Breast epithelium (tissue), 4 donors: Measurements from ENCODE around the gene FIG4. TPM values are rescaled to one million over a fixed set of nuclear protein-coding genes. Genes with fewer than 3 reads are reported as not detected.

Experiments
- DNase-seq, 2 donors: peaks; one replicate each; pipeline ENCODE4 v3.0.0-alpha.2; 2019; ENCODE audit warnings: low spot score in 2 of 2
- H3K27ac ChIP-seq, 2 donors: fragments of 200-600 bp; sonication (generic) in 1 of 2; one replicate each; pipeline ENCODE4 v1.5.1; 2016 to 2019; ENCODE audit warnings: mild to moderate bottlenecking in 1 of 2
- H3K27me3 ChIP-seq, 2 donors: fragments of 200-600 bp; sonication (generic) in 1 of 2; one replicate each; pipeline versions ENCODE4 v1.5.1 to v1.6.0; 2017 to 2019; ENCODE audit warnings: control low read depth in 1 of 2, mild to moderate bottlenecking in 1 of 2
- H3K36me3 ChIP-seq: fragments of 200-600 bp; one replicate; pipeline ENCODE4 v1.5.1; 2019
- H3K4me1 ChIP-seq, 2 donors: fragments of 200-600 bp; sonication (generic); one replicate each; pipeline ENCODE4 v1.5.1; 2016 to 2019; ENCODE audit warnings: control low read depth in 1 of 2
- H3K4me3 ChIP-seq, 3 donors: fragments of 200-600 bp; sonication (generic); 1 replicate in 2 of 3; 2 replicates in 1 of 3; pipeline ENCODE4 v1.5.1; 2016 to 2019; ENCODE audit warnings: mild to moderate bottlenecking in 3 of 3, moderate library complexity in 2 of 3
- H3K9me3 ChIP-seq, 2 donors: fragments of 200-600 bp; sonication (generic) in 1 of 2; one replicate each; pipeline ENCODE4 v1.5.1; 2016 to 2019; ENCODE audit warnings: control low read depth in 1 of 2
- POLR2A ChIP-seq: fragments of 450-650 bp; IDR thresholded peaks from one replicate; pipeline ENCODE4 v1.6.1; 2016; ENCODE audit warnings: antibody characterized with exemption, mild to moderate bottlenecking, moderate library complexity
- POLR2AphosphoS5 ChIP-seq, 3 donors: sonication (generic); formaldehyde crosslinking; IDR thresholded peaks; one replicate each; pipeline ENCODE4 v1.6.1; 2017; ENCODE audit warnings: antibody characterized with exemption in 3 of 3
- intact Hi-C: fragments of 100-400 bp; cut with DNase I; formaldehyde crosslinking; loops from one replicate; pipeline ENCODE4 v1.15.1; 2023; ENCODE audit warnings: low total_unique reads
- total RNA-seq, 3 donors: library from RNA; depleted of rRNA; stranded (reverse); fragments of >200 nt; gene quantifications; one replicate each; pipeline ENCODE4 v1.1.0, GENCODE V29; 2016
- TF ChIP-seq, protein P1 (sequence below), 3 donors: fragments of 450-650 bp; IDR thresholded peaks; one replicate each; pipeline ENCODE4 v1.5.1; 2016 to 2017; ENCODE audit warnings: antibody characterized with exemption in 3 of 3, mild to moderate bottlenecking in 3 of 3, moderate library complexity in 3 of 3

The FIG4 gene
- total RNA-seq, 3 donors from 2014 or later: 18.2 to 29.6 (median 18.4) TPM

GRCh38 chr6:109687271-109687761 is 3.8 kb upstream of the FIG4 start:
- intact Hi-C loops: no loop called here
- Histone ChIP-seq H3K27me3 (no peaks in the 10 kb centered on the region), H3K9me3 (no peaks in the 10 kb centered on the region), H3K36me3 (no peaks in the 10 kb centered on the region), H3K27ac (peak overlapping the region in 1 of 2 donors; percentile 57), H3K4me3 (no peak overlapping the region), H3K4me1 (no peaks in the 10 kb centered on the region)
- TF ChIP-seq POLR2AphosphoS5 (IDR thresholded peaks at IDR 0.05): peak in 1 of 3 donors; percentile 5
- TF ChIP-seq POLR2A: no peak
- TF ChIP-seq, protein P1, sequence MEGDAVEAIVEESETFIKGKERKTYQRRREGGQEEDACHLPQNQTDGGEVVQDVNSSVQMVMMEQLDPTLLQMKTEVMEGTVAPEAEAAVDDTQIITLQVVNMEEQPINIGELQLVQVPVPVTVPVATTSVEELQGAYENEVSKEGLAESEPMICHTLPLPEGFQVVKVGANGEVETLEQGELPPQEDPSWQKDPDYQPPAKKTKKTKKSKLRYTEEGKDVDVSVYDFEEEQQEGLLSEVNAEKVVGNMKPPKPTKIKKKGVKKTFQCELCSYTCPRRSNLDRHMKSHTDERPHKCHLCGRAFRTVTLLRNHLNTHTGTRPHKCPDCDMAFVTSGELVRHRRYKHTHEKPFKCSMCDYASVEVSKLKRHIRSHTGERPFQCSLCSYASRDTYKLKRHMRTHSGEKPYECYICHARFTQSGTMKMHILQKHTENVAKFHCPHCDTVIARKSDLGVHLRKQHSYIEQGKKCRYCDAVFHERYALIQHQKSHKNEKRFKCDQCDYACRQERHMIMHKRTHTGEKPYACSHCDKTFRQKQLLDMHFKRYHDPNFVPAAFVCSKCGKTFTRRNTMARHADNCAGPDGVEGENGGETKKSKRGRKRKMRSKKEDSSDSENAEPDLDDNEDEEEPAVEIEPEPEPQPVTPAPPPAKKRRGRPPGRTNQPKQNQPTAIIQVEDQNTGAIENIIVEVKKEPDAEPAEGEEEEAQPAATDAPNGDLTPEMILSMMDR (IDR thresholded peaks at IDR 0.05): no peak
- DNase-seq: no peak

DNA sequence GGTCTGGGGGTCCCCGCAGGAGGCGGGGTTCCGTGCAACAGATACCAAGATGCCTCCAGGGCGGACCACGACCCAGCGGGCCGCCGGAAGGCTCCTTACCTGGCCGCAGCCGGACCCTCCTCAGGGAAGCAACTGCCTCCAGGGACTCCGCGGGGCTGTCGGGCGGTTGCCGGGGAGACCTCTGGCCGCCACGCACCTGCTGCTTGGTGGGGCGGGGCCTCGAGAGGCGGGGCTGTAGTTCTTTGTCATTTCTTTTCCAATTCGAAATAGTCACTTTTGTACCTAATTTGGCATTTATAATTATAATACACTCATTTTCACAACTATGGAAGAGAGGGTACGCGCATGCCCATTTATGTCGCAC is 741 bp upstream of the FIG4 start:
- H3K4me3 ChIP-seq: peak overlapping the region; percentile 78 to 89 (median 81)
- peak; percentile 28 to 55 for DNase-seq
- peak overlapping the region; percentile 87 to 94 for H3K27ac ChIP-seq
- intact Hi-C loops: loop anchor here (10.0 kb wide), 1 partner anchor 484 kb away; the partner anchor contains the start of gene WASF1
- no peaks in the 10 kb centered on the region for H3K9me3 ChIP-seq
- no peaks in the 10 kb centered on the region for H3K36me3 ChIP-seq
- TF ChIP-seq, protein P1 (IDR thresholded peaks at IDR 0.05): no peak
- TF ChIP-seq POLR2A (no peak), POLR2AphosphoS5 (IDR thresholded peaks at IDR 0.05) (no peak)
- no peaks in the 10 kb centered on the region for H3K4me1 ChIP-seq
- no peaks in the 10 kb centered on the region for H3K27me3 ChIP-seq

DNA sequence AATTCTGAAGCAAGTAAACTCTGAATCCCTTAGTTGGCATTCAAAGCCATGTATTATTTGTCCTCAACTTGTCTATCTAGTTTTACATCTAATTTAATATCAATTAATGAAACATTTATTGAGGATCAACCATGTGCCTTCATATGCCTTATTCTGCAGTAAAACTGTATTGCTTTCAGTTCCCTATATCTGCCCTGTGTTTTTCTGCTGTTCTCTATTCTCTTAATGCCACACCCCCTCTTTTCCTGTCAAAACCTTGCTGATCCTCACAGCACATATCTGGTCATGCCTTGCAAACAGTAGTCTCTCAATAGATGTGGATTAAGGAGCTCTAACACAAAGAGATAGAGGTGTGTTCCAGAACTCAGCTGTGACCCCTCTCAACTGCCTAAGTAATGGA is 2.0 kb downstream of the FIG4 start:
- intact Hi-C loops: loop anchor here (10.0 kb wide), 1 partner anchor 482 kb away; the partner anchor contains the start of gene WASF1

DNA sequence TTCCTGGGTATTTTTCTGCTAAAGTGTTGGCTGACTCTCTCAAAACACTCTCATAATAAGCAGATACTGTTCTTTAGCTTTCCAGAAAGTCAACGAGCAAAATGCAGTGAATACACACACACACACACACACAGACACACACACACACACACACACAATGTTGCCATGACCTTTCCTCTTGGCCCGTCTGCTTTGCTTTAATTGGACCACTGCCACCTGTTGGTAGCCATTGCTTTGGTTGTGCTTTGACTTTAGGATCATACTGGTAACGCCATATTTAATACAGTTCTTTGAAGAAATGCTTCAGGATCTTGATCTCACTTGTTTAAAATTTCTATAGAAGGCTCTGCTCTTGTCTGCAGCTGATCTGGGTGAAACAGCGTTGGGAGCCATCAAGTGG is 4.4 kb downstream of the FIG4 start:
- intact Hi-C loops: loop anchor here (10.0 kb wide), 1 partner anchor 479 kb away; the partner anchor contains the start of gene WASF1
- no peak overlapping the region for H3K27ac ChIP-seq
- H3K4me3 ChIP-seq: no peak overlapping the region
- H3K27me3 ChIP-seq: no peaks in the 10 kb centered on the region
- H3K36me3 ChIP-seq: no peaks in the 10 kb centered on the region
- no peaks in the 10 kb centered on the region for H3K4me1 ChIP-seq
- TF ChIP-seq, protein P1 (IDR thresholded peaks at IDR 0.05): no peak
- TF ChIP-seq POLR2AphosphoS5 (IDR thresholded peaks at IDR 0.05): no peak
- no peak for TF ChIP-seq POLR2A
- H3K9me3 ChIP-seq: no peaks in the 10 kb centered on the region
- no peak for DNase-seq

More for the DNA sequence above, 2.0 kb downstream of the FIG4 start:
- Histone ChIP-seq H3K27ac (no peak overlapping the region), H3K9me3 (no peaks in the 10 kb centered on the region), H3K27me3 (no peaks in the 10 kb centered on the region), H3K4me3 (no peak overlapping the region), H3K36me3 (no peaks in the 10 kb centered on the region), H3K4me1 (no peaks in the 10 kb centered on the region)
- TF ChIP-seq, protein P1 (IDR thresholded peaks at IDR 0.05): no peak
- TF ChIP-seq POLR2AphosphoS5 (IDR thresholded peaks at IDR 0.05): no peak
- TF ChIP-seq POLR2A: no peak
- DNase-seq: no peak

DNA sequence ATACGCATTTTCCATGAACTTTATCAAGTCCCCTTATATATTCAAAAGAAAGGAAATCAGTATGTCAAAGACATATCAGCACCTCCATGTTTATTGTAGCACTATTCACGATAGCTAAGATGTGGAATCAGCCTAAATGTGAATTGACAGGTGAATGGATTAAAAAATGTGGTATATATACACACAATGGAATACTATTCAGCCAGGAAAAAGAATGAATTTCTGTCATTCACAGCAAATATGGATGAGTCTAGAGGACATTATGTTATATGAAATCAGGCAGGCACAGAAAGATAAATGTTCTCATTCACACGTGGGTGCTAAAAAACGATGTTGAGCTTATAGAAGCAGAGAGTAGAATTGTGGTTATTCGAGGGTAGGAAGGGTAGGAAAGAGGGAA is 5.3 kb downstream of the FIG4 start:
- TF ChIP-seq POLR2AphosphoS5 (IDR thresholded peaks at IDR 0.05) (no peak), POLR2A (no peak)
- TF ChIP-seq, protein P1 (IDR thresholded peaks at IDR 0.05): no peak
- H3K4me3 ChIP-seq: no peak overlapping the region
- no peaks in the 10 kb centered on the region for H3K27me3 ChIP-seq
- no peaks in the 10 kb centered on the region for H3K4me1 ChIP-seq
- no peak overlapping the region for H3K27ac ChIP-seq
- no peak for DNase-seq
- no peaks in the 10 kb centered on the region for H3K36me3 ChIP-seq
- intact Hi-C loops: loop anchor here (10.0 kb wide), 1 partner anchor 478 kb away; the partner anchor contains the start of gene WASF1
- no peaks in the 10 kb centered on the region for H3K9me3 ChIP-seq
